Measurements from ENCODE around the gene PERP.
A peak's percentile ranks its signal among the peaks of the same experiment; 100 is the strongest.
"Not testable (repeated sequence)": the region's sequence is repeated elsewhere in the genome, so short reads cannot be mapped to it uniquely, and the experiment has no call there.

Gene PERP

GRCh38 chr6:138107078-138107751, at the start of gene PERP:
Gene PERP, minus strand, starts transcription at chr6:138107419. Its CDS starts 79 bp downstream, at chr6:138107340.
- peak; percentile 21 for DNase-seq

- DNase-seq: no peak
These were observed 48.2 kb upstream of the PERP start for GRCh38 chr6:138155443-138155842.

GRCh38 chr6:138146544-138146943, 39.3 kb upstream of the PERP start:
- no peak for DNase-seq

DNA sequence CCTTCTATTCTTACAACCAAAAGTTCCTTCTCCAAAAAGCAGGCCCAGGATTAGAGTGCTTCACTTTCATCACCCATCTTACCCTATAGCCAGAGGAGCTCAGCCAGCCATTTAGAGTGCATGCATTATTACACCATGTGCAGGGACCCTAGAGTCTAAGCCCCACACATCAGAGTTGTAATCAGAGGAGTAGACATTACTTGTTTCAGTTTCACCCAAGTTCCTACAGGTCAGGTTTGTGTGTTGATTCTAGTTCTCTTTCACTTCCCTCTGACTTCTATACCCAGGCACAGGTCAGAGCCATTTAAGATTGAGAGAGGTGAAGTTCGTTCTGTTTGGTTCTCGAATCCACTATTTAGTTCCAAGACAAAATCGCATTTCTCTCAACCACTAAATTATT, 38.2 kb upstream of the PERP start:
- DNase-seq: no peak

DNA sequence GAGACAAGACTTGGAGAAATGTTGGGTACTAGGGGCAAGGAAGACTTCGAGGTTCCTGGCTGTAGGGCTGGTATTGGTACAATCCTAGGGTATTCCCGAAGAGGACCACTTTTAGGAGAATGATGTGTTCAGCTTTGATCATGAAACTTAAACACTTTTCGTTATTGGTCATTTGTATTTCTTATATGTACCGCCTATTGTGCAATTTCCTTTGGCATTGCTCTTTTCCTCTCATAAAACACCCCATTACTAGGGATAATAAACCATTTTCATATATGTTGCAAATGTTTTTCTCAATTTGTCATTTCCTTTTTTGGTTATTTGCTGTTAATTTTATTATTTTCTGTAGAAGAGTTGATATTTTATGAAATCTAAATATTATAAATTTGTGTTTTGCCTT, 35.6 kb upstream of the PERP start:
- DNase-seq: no peak

GRCh38 chr6:138129190-138129589, 22.0 kb upstream of the PERP start:
- no peak for DNase-seq

- DNase-seq: no peak
These were observed 20.9 kb upstream of the PERP start for GRCh38 chr6:138128096-138128495.

- DNase-seq: no peak
These were observed 16.9 kb upstream of the PERP start for GRCh38 chr6:138124096-138124495.

GRCh38 chr6:138119976-138120375, 12.8 kb upstream of the PERP start:
- DNase-seq: no peak

- not testable (repeated sequence) for DNase-seq
These were observed 12.0 kb upstream of the PERP start for GRCh38 chr6:138119229-138119628.

GRCh38 chr6:138117376-138117914, 10.2 kb upstream of the PERP start:
- no peak for DNase-seq

GRCh38 chr6:138116661-138116999, 9.4 kb upstream of the PERP start:
- DNase-seq: no peak

DNA sequence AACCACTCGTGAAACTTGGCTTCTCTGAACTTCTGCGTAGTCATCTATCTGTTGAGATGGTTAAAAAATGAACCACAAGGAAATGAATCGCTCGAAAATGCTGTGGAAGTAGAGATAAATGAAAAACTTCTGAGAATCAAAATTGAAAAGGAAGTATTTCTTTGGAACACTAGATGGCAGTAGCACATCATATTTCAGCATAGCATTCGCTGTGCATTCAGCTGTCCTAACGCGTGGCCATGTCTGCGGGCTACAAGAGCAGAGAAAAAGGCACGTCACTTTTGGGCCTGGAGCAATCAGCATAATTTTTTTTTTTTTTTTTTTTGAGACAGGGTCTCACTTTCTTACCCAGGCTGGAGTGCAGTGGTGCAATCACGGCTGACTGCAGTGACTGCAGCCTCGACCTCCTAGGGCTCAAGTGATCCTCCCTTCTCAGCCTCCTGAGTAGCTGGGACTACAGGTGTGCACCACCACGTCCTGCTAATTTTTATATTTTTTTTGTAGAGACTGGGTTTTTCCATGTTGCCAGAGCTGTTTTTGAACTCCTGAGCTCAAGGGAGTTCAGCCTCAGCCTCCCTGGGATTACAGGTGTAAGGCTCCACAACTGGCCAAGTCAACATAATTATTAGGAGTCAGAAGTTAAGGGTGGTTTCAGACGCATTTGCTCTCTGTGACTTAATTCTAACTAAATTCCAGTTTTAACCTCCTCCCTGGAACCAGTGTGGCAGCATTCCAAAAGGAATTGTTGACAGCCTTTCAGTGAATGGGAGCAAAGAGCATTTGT, 8.8 kb upstream of the PERP start:
- DNase-seq: peak; percentile 14

- DNase-seq: no peak
These were observed 8.0 kb upstream of the PERP start for GRCh38 chr6:138115201-138115600.

GRCh38 chr6:138113588-138114210, 6.5 kb upstream of the PERP start:
- no peak for DNase-seq

DNA sequence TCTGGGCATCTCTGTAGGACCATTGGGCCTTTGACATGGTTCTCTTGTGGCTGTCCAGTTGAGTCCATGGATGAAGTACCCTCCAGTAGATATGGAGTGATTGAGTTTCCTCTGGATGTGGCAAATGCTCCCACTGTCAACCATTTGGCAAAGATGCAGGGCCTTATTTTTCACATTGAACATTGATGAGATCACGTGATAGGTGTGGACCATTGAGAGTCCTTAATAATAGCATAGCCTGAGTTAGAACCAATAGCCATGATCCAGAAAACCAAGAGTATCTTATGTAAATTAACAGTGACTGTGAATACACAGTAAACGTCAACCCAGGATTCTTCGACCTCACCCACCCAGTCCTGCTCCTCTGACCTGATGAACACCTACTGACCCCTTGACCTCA, 3.0 kb upstream of the PERP start:
- DNase-seq: no peak

GRCh38 chr6:138109042-138109997, 2.1 kb upstream of the PERP start:
- peak; percentile 31 for DNase-seq

- DNase-seq: no peak
These were observed 753 bp upstream of the PERP start for GRCh38 chr6:138107752-138108592.

GRCh38 chr6:138106665-138107077, 548 bp downstream of the PERP start:
- no peak for DNase-seq

DNA sequence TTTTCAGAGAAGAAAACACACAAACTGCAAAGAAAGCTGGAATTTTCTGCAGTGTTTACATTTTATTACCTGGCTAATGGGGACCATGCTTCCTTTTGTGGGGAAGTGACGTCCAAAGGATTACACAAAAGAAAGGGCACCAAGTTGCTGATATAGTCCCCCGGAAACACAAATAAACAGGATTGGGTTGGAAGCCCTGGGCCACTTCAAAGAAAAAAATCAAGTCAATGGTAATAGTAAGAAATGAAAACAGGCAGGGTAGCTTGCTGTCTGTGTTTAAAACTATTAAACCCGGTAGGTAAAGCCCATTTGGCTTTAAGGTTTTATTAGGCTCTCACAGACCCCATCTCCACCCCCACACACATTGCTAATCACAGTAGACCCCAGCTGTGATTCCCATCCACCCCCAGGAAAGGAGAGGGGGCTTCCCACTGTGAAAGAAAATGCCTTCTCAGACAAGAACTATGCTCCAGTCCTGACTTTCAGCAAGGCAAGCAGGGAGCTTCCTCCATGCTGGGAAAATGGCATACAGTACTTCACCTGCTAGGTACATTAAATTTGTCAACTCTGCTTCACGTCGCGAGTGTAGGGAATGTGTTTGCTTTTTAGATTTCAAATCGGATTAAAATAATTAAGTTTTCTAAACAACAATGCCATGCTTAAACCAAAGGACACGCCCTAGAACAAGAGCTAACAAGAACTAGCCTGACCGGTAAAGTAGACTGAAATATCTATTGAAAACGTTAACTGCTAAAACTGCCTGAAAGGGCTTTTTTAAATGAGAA, 1.1 kb downstream of the PERP start:
- DNase-seq: no peak

- DNase-seq: no peak
These were observed 1.8 kb downstream of the PERP start for GRCh38 chr6:138105446-138105845.

Data from T1000 (cell line).